Cortex of kidney (tissue), 1 donor: ENCODE results near the gene PFN2.

Source experiments
- DNase-seq: peaks from one replicate; lab custom pipeline; 2025; lab: John Stamatoyannopoulos, UW

PFN2 gene

DNA sequence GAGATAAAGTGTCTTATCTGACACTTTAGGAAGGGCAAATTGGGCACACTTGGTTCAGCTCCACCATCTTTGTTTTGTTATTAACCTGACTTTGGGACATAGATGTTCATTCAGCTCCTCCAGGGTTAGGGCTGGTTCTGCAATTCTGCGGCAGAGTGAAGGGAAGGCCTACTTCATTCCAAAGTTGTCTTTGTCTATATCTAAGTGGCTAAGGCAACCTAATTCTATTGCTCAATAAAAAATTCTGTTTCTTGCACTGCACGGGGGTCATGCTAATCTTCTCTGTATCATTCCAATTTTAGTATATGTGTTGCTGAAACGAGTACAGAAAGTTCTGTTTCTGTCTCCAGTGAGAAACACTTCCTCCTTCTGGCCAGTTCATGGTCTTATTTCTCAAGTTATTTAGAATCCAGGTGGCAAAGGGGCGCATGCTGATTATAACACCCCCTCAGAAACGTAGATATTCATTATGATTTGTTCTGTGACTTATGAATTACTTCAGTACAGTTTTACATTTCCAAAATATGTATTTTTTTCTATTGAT is 53.5 kb downstream of the PFN2 start:
- DNase-seq, result no peak
